GM21717 (cell line): ENCODE data around the gene TNFAIP8.

Source experiments
- ATAC-seq: cut with Tn5 transposase; IDR thresholded peaks from one replicate; pipeline ENCODE4 v1.9.1; 2021; ENCODE audit warnings: mild to moderate bottlenecking, moderate library complexity; ENCODE audit not compliant: unreplicated experiment

The TNFAIP8 gene

DNA sequence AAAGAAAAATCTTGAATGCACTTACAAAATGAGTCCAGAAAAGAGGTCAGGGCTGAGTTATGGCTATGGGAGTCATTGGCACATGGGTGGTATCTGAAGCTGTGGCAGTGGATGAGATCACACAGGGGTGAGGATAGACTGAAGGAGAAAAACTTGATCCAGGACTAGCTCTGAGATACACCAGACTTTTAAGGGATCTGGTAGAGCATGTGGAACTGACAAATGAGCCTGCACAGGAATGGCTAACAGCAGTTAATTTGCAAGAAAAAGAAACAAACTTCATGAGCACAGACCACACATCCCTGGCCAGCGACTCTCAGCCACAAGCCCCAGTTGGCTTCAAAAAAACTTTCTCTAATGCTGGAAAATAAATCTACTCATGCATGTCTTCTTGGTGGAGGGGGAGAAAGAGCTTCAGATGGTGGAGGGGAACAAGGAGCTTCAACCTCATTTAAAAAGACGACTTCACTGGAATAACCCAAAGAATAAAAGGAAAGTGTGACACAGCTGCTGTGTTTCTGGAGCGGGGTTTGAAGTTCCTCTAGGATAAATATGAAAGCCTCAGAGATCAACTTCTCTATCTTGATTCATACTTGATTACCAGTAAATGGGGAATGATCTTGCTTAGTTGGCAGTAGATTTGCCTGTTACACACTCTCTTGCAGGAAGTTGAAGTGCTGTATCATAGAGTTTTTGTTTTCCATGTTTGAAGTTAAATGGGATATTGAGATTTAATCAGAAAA is 33.6 kb downstream of the TNFAIP8 start:
- no peak for ATAC-seq

DNA sequence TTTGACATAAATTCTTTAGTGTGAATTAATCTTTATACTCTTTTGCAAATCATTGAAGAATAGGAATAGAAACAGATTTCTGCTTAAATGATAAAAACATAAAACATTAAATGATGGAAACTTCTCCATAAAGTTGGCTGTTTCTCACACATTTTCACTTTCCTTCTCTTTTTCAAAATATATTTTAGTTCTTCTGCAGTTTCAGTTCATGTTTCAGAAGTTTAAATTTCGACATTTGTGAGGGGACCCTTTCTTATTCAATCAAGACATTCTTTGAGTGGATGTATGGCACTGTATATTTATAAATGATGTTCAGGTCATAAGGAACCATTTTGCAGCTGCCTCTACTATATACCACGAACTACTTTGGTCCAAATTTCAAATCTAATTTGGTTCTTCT is 34.6 kb downstream of the TNFAIP8 start:
- ATAC-seq = no peak

DNA sequence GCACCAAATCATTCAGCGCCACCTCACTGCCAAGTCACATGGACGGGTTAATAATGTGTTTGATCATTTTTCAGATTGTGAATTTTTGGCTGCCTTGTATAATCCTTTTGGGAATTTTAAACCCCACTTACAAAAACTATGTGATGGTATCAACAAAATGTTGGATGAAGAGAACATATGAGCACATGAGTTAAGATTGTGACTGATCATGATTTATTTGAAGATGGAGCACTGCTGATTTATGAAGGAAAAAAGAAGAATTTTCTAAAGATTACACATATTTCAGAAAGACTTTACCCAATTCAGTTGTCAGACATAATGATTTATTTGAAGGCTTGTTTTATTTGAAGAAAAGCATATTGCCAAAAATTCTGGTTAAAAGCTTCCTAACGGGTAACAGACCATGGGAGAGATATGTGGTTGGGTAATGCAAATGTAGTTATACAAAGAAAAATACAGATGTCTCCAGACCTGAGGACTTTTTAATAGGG is 37.4 kb downstream of the TNFAIP8 start:
- no peak for ATAC-seq

DNA sequence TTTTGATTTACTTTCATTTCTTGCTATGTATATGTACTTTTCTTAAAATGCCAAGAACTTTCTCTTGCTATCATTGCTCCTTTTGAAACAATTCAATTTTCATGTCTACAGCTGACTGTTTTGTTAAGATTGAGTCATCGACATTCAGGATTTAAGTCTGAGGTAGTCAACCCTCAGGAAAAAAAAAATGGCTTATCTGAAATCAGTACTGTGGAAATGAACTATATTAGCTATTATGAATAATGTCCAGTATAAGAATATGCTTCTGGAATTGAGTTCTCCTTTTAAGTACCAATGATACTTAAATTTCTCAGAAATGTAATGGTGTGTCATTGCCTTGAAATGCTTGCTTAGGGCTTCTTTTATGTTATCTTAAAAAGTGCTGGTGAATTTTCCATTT is 37.9 kb downstream of the TNFAIP8 start:
- ATAC-seq = no peak

DNA sequence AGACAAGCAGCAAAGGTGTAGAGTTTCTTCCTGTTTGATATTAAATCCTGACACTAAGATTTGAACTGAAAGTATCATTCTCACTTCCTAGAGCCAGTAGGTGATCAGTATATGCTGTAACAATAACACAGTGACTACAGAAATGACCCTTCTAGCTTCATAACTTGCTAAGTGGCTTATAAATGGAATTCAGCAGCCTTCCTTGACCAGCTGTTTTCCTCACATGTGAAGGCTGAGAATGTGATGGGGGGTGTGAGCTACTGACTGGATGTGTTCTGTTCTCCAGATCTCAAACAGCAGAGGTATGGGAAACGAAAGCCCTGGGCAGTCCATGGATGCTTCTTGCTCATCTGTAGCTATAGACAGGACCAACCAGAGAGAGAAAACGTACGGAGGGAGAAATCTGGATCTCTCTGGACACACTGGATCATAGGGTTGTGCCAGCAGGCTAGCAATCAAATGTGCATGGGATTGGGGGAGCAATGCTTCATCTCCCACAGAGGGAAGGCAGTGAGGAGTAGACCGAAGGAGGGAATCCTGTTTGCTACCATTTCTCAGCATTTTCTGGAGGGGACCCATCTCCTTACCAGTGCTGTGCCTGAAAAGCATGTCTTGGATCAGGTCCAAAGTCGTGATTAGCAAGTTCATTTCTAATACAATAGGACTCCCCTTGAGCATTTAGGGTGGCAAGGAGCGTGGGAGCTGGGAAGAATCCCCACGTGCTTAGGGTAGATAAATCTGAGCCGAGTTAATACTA is 39.4 kb downstream of the TNFAIP8 start:
- ATAC-seq = peak; percentile 48

DNA sequence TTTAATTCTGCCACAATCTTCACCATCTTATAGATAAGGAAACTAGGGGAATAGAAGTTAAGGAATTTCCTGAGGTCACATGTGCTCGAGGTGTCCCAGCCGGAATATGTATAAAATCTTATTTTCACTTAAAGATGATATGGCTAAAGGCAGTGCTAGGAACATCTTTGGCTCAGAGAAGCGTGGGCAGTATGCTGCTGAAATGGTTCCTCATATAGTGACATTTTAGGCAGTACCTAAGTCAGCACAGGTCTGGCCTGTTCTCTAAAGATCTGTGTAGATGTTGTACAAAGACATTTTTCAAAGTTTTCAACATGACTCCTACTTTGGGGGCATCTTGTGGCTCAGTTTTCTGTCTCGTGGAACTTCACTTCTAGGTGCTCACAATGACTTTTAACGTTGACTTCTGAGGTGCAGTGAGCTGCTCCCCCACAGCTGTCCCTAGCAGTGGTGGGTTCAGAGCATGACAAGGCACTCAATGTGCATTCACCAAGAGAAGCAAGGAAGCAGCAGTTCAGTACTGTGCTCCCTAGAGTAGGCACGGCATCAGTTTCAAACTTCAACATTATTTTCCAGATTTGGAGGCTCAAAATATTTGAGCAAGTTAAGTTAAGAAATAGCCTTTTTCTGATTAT is 40.3 kb downstream of the TNFAIP8 start:
- ATAC-seq = no peak

DNA sequence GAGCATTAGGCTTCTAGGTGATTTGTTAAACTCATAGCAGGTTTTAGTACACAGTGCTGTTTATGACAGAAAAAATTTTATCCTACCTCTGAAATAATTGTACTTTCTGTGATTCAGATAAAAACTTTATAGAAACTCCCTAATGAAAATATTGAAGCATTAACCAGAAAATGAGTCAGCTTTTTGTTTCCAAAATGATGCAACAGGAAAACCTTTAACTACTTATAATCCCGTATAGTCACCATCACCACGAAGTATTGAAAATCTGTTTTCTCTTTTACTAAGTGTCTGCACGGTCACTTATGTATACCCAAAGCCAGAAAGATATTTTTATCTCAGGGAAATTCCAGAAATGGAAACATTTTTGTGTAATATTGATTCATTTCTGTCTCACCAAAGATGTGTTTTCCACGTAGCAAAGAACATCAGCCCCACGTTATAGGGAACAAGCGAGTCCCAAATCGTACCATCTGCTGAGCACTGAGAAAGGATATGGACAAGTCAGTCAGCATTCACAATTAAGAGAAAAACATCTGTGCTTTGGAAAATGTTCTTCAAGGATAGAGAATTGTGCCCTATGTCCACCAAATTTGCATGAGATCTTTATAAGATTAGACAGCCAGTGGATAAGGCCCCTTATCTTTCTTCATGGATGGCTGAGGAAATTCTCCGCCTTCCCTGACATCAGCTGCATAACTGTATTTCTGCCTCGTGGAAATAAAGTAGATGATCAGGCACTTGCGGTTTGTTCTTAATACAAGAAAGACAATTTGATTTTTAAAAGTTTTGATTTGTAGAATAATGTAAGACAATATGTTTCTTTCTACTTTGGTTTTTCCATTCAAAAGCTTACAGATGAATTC is 41.9 kb downstream of the TNFAIP8 start:
- ATAC-seq = peak; percentile 59

DNA sequence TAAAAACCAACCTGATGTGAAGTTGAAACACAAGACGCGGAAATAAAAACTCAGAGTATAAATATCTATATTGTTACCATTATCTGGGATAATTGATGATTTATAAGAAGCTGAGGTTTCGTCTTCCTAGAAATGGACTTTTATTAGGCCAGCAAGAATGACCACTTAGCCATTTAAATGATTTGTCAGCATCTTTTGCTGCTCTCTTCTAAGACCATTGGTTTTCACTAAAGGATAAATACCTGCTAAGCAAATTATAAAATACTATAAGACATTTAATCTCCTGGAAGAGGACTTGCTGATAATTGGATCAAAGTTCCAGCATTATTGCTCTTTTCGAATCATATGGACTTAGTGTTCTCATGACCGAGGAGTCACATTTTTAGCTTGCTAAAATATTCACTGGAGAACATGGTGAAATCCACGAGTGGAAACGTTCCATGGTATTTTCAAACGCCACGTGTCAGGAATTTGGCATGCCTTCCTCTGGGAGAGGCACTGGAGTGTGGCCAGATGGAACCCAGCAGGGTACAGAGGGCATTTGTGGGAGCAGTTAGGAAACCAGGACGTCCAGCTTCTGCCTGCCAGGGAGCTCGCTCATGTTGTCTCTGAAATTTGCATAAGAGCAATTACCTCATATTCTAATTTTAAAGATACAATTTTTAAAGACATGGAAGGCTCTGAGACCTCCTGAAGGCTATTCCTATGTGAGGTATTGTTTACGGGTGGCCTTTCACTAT is 43.1 kb downstream of the TNFAIP8 start:
- ATAC-seq = no peak

DNA sequence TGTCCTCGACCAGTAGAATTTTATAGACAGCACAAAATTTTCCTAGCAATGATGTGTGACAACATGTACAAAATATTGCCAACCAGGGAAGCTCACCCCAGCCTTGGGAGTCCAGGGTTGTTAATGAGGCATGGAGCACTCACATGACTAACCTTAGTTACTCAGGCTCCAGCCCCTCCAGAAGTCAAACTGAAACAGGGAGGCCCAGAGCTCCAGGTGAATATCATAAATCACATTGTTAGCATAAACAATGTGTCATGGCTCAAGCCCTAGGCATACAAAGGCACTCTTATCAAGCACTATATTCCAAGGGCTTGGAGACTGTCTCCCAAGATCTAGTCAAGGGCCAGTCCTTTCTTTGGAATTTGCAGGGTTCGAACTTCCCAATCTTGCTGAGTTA is 44.4 kb downstream of the TNFAIP8 start:
- no peak for ATAC-seq

DNA sequence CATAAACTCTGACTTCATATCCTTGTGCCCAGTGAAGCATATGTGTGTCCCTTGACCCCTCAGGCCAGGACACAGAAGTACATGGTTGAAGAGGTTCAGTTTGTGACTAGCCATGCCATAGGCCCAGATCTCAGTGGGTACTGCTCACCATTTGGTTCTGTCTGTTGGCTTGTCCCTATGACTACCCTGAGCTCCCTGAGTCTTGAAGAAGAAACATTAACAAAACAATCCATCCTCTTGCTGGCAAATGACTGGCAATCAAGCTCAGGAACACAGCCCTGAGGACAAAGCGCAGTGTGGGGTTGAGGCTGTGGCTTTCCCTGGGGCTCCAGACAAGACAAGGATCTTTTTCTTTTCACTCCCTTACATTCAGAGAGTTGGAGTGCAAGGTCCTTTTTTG is 46.3 kb downstream of the TNFAIP8 start:
- ATAC-seq = no peak

DNA sequence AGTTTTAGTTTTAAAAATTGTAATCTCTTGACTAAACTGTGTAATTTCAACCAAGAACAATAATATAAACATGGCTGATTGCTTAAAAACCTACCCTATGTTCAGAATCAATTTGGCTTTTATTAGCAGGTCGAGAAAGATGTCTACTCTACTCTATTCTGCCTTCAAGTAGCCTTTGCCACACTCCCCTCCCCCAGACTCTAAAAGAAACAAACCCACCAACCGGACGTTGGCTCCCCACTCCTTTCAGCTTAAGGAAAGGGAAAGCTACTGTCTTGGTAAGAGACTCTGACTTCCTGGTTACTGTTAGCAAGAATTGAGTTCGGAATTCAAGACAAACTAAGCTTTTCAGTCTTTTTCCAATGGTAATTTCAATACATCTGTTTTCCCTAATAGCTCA is 46.7 kb downstream of the TNFAIP8 start:
- no peak for ATAC-seq

DNA sequence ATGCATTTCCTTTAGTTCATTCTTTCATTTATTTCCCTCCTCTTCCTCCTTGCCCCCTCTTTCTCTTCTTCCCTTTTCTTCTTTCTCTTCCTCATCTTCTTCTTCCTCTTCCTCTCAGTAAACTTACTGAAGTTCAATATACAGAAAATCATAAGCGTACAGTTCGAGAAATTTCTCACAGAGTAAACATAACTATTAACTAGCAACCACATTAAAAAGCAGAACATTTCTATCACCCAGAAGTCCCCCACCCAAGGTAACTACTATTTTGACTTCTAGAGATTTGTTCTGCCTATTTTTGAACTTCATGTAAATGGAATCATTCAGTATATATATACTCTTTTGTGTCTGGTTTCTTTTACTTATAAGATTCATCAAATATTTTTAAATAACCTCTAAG is 48.2 kb downstream of the TNFAIP8 start:
- no peak for ATAC-seq

DNA sequence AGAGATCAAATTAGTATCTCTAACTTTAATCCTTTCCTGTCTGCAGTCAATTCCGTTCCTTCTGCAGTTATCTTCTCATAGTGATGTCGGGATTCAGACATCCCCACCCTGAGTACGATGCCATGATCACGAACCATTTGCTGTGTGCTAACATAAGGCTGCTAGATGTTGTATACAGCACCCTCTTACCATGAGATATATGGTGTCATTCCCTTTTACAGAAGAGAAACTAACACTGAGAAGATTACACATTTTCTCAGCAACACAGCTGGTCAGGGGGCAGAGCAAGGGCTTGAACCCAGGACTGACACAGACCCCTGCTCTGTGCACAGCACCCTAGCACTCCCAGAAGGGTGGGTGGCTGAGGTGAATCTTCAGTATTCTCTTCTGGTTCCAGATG is 49.6 kb downstream of the TNFAIP8 start:
- peak; percentile 30 for ATAC-seq

DNA sequence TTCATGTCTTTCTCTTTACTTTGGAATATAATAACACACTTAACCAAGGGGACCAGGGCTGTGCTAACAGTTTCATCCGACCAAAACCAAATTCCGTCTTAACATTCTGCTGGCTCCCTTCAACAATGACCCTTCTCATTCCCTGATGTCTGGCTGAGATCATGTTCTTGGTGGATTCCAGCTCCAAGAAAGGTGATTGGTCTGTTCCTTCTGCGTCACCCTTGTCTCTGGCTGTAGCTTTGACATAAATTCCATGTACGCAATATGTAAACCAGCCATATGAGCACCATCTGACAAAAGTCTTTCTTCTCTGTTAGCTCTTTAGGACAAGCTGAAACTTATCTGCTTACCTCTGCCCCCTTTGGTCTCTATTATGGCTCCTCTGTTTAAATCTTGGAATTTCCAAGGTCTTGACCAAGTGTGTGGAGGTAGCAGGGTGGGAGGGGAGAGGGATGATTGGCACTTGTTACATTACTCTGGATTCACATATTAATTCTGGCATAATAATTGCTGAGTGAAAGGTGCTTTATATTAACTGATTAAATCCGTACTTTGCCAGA is 50.8 kb downstream of the TNFAIP8 start:
- ATAC-seq = no peak

DNA sequence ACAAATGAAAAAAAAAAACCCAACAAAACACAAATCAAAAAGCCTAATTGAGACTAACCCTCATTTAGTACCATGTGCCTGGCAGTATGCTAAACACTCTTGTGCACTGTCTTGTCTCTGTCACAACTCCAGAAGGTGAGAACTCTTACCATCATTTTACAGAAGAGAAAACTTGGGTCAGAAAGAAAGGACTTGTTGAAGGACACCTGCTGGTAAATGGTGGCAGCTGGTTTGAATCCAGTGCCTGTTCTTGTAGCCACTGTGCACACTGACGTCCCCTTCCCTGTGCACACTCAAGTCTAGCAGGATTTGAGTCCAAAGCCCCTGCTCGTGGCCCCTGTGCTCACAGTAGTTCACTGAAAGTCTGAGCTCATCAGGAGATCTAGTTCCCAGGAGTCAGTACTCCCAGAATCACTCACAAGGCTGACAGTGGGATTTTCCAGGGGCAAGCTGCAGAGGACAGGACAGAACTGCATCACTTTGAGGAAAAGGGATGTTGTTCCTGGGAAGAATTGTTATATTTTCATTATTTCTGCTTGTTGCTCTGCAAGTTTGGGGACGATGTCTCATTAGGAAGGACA is 53.5 kb downstream of the TNFAIP8 start:
- peak; percentile 32 for ATAC-seq

DNA sequence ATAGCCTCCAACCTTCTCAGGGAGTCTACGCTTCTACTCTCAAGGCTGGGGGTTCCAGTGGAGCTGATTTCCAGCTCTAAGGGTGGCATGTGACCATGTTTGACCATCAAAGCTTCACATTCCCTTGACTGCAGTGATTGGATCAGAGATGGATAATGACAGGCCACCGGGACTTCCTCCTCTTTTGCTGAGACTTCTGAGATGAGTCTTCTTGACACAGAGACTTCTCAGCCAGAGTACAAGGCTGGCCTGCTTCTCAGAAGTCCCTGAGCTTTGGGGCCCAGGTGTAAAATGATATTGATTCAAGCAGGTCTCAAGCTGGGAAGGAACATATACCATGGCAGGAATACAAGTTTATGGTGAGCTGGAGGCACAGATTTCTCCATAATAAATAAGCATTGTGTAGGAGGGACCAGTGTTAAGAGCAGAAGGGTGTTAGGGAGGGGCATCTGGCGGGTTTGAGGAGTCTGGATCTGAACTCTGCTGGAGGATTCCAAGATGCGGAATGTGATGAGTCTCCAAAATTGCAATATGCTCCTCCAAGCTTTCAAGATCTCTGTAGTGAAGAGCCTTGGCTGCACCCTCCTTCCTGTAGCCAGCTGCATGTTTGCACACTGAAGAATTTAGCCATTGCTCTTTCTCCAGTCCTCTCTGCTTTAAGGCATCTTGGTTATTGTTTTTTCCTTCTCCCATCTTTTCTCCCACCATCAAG is 54.8 kb downstream of the TNFAIP8 start:
- ATAC-seq = peak; percentile 43

DNA sequence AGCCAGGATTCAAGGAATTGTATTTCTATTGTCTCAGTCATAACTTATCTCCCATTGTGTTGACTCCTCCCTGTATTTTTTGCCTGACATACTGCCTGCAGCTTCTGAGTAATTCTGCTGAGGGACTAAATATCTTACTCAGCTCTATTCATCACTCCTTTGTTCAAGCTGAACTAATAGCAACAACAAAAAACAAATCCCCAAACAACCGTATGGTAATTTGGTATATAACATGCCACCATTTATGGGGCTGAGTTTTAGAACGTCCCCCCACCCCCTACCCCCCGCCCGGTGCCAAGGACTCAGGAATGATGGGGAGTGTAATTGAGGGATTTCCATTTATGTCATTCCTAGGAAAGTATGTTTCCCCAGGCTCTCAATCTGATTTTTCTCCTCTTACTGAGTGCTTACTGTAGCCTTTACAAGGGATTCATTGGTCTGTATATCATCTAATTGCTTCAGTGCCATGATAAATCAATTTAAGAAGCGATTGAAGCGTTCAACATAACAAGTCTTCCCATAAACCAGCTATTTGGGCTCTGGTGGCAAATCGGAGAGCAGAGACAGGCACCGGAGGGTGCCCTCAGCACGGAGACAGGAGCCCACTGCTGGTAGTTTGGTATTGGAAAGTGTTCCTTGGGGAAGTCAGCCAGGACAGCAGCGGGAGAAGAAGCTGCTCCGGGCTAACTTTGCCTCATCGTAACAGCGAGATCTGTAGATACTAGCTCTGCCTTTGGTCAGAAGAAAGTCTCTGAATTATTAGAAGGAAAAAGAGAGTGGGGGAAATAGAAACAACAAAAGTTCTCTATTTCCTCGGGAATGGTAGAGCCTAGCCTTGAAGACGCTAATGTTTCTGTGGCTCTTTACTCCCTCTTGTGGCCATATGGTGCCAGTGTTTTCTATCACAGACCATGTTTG is 55.8 kb downstream of the TNFAIP8 start:
- peak; percentile 72 for ATAC-seq
